Measurements from ENCODE around the gene GAS2L1. TPM values are rescaled to one million over a fixed set of nuclear protein-coding genes. Genes with fewer than 3 reads are reported as not detected.

Gene GAS2L1
- total RNA-seq, 1 donor from 2014 or later = 18.7 TPM

DNA sequence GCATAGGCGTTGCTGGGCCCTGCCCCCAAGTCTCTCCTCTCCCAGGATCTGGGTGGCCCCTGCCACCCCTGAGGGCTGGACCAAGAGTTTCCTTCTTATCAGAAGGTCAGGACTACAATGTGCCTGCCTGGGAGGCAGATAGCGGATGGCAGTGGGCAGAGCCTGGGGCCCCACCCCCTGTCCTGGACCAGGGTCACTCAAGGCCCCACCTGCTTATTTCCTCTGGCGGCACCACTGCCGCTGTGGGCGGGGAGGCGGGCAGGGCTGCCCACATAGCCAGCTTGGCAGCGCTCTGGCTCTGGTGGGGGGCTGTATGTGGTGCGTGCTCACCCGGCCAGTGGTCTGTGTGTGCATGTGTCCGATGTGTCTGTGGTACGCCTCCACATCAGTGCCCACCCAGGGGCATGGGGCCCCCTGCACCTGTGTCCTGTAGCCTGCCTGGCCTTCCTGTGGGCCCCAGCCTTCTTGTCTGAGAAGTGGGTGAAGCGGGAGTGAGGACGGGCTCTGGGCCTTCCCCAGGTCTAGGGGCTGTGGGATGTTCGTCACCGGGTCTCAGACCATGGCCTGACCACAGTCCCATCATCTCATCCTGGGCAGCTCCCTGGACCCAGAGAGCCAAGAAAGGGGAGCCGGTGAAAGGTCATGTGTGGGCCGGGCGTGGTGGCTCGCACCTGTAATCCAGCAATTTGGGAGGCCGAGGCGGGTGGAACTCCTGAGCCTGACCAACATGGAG lies 3.0 kb downstream of the GAS2L1 start:
- no peak for DNase-seq (ENCODE audit: low read depth)

- DNase-seq (ENCODE audit: low read depth) = no peak
Measured at GRCh38 chr22:29310065-29310862, 3.8 kb downstream of the GAS2L1 start.

DNA sequence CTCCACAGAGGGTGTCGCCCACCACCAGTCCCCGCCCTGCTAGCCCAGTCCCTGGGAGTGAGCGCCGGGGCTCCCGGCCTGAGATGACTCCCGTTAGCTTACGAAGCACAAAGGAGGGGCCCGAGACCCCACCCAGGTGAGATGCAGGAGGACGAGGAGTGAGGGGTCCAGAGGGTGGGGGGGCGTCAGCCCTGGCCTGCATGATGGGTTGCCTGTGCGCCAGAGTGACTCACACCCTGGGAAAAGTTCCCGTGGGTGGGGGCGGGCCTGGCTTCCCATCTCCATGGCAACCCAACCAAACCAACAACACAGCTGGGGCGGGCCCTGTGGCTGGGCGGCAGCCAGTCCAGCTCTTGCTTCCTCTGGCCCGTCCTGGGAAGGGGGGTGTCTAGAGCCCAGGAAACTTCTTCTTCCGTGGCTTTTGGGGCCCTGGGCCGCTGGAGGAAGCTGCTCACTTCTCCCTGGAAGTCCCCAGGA lies 4.5 kb downstream of the GAS2L1 start:
- DNase-seq (ENCODE audit: low read depth) = peak; percentile 90

- no peak for DNase-seq (ENCODE audit: low read depth)
Measured at GRCh38 chr22:29311464-29312217, 5.2 kb downstream of the GAS2L1 start.

- DNase-seq (ENCODE audit: low read depth) = no peak
Measured at GRCh38 chr22:29312218-29313125, 6.0 kb downstream of the GAS2L1 start.

GRCh38 chr22:29313126-29313575 lies 6.7 kb downstream of the GAS2L1 start:
- DNase-seq (ENCODE audit: low read depth) = no peak

- no peak for DNase-seq (ENCODE audit: low read depth)
Measured at GRCh38 chr22:29313576-29314466, 7.4 kb downstream of the GAS2L1 start.

DNA sequence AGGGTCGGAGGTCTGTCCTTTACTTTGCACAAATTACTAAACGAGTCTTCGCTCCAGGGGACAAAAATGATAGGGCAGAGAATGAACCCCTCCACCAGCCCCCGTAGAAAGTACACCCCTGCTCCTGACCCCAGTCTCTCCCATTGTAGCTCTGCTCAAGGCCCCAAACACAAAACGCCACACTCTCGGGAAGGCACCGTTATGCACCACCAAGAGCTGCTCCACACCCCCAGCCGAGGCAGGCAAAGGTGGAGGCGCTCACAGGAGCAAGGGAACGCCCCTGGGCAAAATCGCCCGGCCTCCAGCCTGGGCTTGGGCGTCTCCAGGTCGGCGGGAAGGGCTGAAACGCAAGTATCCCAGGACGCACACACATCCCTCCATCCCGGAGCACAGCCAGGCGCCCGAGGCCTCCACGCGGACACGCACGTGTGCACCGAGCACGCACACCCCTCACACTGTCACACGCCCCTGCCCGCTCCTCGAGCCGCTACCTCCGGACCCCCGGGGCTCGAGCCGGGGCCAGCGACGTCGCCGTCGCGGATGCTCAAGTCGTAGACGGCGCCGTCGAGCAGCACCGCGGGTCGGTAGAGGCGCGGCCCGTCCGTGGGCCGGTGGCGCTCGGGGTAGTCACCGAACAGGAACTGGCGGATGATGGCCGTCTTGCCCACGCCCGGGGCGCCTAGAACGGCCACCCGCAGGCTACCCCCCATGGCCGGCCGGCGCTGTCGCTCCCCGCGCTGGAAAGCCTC lies 8.3 kb downstream of the GAS2L1 start:
- DNase-seq (ENCODE audit: low read depth) = no peak

DNA sequence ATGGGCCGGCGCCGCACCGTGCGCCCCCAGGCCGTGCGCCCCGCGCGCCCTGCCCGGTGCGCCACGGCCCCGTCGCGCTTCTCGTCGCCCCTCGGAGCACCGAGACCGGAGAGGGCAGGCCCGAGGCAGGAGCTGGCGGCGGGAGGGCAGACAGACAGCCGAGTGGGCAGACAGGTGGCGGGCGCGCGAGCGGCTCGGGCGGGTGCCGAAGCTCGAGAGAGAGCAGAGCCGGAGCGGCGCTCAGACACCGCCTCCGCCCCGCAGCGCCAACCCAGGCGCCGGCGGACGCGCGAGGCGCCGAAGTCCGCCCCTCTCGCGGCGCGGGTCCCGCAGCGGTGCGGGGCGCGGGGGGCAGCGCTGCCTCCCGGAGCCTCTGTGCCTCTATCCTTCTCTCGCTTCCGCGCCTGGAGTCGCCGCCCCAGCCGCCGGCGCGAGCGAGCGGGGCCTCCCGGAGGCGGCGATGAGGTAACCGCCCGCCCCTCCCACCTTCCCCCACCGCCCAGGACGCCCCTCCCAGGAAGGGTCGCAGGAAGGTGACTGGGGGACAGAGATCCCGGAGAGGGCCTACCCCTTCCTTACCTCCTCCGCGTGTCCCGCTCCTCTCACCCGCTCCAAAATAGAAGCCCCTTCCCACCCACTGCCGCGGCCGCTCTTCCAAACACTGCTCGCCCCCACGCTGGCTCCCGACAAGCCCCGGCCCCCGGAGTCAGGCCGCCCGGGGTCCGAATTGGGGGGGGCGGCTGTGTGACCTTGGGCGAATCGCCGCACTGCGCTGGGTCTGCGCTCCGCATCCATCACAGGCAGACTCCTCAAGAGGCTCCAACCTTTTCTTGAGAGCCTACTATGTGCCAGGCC lies 9.1 kb downstream of the GAS2L1 start, which contains the start of gene RASL10A:
RASL10A (minus strand) TSS at position 412 of the 855 bp plus-strand sequence. CDS start 451 bp downstream, outside the sequence.
- DNase-seq (ENCODE audit: low read depth) = no peak

DNA sequence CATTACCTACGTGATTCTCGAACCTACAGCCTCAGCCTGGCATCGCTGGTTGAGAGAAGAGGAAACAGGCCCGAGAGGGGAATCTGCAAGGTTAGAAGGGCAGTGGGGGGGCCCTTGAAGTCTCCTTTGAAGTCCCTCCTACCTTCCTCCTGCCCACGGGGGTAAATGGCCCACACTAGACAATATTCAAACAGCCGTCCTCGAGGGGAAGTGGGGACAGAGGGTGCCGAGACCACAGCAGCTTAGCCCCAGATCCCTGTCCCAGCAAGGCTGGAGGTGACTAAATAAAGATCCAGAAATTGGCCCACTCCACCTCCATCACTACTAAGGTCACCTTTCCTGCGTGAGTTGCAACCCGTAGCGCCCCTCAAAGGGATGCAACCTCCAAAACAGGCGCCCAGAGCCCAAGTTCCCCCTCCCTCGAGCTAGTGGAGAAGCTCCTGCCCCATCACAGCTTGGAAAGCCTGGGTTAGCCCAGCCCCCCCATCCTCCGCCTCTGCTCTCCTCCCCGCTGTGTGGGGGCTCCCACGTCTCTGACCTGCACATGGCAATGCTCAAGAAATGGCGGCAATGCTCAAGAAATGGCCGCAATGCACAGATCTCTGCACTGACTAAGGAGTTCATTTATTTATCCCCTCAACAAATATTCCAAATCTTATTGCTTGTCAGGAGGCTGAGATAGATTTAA lies 9.8 kb downstream of the GAS2L1 start:
- no peak for DNase-seq (ENCODE audit: low read depth)

- DNase-seq (ENCODE audit: low read depth) = no peak
Measured at GRCh38 chr22:29317827-29318454, 11.5 kb downstream of the GAS2L1 start.

DNA sequence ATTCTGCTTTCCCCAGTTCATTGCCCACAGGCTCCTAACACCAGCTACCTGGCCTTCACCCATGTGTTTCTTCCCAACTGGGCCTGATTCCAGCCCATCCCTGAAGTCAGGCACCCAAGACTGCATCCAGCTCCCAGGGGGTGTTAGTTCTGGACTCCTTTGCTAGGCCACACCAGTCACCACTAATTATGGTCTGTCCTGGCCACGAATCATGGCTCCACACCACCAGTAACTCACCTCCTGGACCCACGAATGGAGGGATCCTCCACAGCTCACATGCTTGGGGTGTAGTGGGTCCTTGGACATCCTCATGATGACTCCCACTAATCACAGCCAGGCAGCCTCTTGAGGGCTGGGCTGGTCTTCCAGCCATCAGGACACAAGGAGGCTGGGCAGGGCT lies 12.6 kb downstream of the GAS2L1 start:
- DNase-seq (ENCODE audit: low read depth) = no peak

- no peak for DNase-seq (ENCODE audit: low read depth)
Measured at GRCh38 chr22:29320546-29320945, 14.1 kb downstream of the GAS2L1 start.

- DNase-seq (ENCODE audit: low read depth) = no peak
Measured at GRCh38 chr22:29323641-29324040, 17.2 kb downstream of the GAS2L1 start.

DNA sequence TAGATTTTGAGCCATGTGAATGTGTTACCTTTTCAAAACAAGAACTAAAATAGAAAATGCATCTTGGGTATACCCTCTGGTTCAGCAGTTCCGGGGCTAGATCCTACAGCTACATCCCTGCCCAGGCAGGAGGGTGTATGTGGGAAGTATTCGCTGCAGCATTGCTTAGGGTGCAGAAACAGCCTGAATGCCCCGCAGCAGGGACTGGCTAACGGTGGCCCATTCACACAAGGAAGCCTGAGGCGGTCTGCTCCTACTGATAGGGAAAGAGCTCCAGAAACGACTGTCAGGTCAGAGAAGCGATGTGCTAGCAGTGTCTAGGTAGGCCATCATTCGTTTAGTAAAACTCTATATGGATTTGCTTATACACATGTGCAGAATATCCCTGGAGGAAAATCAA lies 18.9 kb downstream of the GAS2L1 start:
- no peak for DNase-seq (ENCODE audit: low read depth)

- DNase-seq (ENCODE audit: low read depth) = no peak
Measured at GRCh38 chr22:29325785-29326315, 19.4 kb downstream of the GAS2L1 start.

GRCh38 chr22:29326481-29326880 lies 20.0 kb downstream of the GAS2L1 start:
- DNase-seq (ENCODE audit: low read depth) = no peak
